ENCODE results near the gene ITPR1.

The ITPR1 gene

DNA sequence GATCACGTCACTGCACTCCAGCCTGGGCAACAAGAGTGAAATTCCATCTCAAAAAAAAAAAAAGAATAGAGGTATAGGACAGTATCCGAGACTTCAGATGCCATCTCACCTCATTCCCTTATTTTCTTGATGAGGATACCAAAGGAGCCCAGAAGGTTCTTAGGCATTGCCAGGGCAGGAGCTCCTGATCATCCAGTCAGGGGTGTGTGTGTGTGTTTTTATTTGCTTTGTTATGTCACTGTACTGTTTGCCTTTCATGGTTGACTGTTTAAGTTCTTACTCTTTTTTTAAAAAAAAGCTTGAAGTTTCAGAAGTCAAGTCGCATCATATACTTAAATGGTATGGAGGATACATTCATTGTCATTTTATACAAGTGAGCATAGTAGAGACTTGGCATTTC lies 346.1 kb downstream of the ITPR1 start:
- DNase-seq, result no peak

DNA sequence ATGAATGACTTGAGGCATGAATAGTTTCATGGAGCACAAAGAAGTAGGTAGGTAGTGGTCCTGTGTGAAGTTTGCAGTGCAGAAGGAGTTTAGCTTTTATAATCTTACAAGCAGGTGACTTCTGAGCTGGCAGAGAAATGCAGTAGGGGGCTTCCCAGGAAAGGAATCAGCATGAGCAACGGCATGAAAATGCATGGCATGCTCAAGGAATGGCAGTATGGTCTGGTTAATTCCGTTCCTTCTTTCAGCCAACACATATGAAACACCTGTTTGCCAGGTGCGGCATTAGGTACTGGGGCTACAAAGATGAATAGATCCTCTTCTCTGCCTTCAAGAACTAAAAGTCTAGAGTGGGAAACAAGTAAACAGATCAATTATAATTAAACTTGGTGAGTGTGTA lies 348.1 kb downstream of the ITPR1 start:
- DNase-seq, result no peak

DNA sequence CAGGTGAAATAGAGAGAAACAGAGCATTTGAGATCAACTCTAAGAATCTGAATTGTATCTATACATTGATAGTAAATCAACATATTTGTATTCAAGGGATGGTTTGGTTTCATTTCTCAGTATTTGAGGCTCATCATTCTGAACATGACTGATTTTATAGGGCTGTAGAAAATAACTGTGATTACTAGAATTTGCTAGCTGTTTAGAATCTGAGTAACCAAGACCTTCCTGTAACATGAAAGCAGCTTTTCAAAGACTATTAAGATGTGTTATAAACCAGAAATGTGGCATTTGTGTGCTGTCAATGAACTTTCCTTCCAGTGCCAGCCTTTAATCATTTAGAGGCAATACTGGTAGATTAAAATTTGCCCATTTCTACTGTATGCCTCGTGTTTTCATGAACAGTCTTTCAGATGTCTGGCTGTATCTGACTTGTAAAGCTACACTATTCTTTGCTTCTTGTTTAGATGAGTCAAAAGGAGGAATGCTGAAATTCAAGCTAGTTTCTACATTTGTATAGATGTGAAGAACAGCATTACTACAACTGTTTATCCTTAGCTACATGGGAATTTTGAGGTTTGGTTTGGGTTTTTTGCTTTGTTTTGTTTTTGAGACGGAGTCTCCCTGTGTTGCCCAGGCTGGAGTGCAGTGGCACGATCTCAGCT lies 348.8 kb downstream of the ITPR1 start:
- DNase-seq, result no peak

DNA sequence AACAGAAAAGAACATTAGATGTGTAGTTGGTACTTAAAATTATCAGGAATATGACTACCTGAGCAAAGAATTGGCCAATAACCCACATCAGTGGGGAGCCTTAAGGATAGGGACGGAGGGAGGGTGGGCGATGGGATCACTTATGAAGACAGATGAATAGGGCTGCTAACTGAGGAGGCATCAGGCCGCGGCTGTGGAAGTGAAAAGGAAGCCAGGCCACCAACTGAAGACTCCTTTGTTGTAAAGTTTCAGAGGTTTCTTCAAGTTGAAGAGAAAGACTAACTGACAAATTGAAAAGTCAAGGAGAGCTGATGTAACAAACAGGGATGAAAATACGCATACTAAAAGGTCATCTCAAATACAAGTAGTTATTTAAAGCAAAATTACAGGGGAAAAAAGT lies 350.5 kb downstream of the ITPR1 start:
- DNase-seq, result no peak

- DNase-seq, result peak; percentile 81
These were observed 352.7 kb downstream of the ITPR1 start for GRCh38 chr3:4845882-4846281.

GRCh38 chr3:4846543-4846942 lies 353.4 kb downstream of the ITPR1 start:
- no peak for DNase-seq

DNA sequence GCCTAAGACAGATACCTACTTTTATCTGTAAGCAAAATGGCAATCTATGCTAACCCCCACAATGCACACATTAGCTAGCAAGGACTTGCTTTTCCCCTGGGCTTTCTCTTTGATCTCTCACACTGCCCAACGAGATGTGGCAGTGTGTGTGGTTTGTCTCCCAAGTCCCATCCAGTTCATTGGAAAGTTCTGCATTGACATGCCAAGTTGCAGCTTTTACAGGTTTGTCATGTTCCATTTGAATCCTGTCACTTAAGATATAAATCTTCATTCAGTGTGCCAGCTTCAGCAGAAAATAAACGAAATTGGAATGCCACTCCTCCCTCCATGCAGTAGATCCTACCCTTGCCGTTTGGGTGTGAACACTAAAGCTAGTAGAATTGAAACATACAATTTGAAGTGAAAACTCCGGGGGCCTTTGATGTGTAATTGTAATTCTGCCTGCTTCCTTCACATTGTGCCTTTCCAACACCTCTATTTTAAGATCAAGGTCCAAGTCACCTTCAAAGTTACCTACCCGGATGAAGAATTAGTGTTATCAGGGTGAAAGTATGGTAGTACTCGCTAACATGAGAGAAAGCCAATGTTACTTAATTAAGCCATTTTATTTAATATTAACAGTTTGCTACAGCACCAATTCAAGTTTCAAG lies 355.2 kb downstream of the ITPR1 start:
- no peak for DNase-seq

GRCh38 chr3:4849136-4849535 lies 356.0 kb downstream of the ITPR1 start:
- DNase-seq, result no peak

GRCh38 chr3:4849739-4850138 lies 356.6 kb downstream of the ITPR1 start:
- no peak for DNase-seq

GRCh38 chr3:4850211-4850927 lies 357.2 kb downstream of the ITPR1 start:
- no peak for DNase-seq

DNA sequence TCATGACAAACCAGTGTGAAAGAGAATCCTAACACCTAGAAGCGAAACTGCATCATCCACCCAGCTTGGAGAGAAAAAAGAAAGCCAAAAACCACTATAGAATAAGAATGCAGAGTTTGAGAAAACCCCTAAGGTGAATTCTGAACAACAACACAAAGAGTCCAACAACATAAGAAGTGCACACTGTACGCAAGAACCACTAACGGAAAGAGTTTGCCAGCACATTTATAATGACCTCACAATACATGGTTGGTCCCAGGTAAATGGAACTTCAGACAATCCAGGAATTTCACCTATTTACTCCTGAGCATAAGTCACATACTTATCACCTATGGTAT lies 357.7 kb downstream of the ITPR1 start:
- peak; percentile 62 for DNase-seq

DNA sequence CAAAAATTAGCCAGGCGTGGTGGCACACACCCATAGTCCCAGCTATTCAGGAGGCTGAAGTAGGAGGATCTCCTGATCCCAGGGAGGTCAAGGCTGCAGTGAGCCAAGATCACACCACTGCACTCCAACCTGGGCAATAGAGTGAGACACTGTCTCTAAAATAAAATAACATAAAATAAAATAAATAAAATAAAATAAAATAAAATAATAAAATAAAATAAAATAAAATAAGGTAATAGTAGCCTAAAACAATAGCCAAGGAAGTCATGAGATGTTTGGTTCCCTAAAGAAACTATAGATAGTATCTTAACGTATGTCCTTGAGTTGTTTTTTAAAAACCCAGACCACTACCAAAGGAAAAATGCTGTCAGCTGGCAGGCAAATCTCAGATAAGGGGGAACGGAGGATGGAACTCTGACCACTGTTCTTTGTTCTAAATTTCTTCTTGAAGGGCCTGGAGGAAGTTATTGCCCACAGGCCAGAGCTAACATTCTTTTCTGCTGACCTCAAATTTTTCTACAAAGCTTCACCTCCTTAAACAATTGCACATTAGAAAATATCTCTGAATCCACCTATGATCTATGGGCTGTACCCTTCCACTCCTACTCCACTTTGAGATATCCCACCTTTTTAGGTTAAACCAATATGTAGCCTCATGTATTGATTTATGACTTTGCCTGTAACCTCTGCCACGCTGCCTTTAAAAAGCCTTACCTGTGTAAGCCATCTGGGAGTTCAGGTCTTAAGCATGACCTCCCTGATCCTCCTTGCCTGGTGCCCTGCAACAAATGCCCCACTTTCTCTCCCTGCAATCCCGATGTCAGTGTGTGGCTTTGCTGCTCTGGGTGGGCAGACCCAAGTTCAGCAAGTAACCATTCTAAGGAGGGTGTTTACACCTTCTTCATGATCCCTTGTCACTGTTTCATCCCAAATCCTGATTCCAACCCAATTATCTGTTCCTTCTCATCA lies 359.9 kb downstream of the ITPR1 start:
- no peak for DNase-seq

GRCh38 chr3:4853749-4854140 lies 360.6 kb downstream of the ITPR1 start:
- DNase-seq, result no peak

DNA sequence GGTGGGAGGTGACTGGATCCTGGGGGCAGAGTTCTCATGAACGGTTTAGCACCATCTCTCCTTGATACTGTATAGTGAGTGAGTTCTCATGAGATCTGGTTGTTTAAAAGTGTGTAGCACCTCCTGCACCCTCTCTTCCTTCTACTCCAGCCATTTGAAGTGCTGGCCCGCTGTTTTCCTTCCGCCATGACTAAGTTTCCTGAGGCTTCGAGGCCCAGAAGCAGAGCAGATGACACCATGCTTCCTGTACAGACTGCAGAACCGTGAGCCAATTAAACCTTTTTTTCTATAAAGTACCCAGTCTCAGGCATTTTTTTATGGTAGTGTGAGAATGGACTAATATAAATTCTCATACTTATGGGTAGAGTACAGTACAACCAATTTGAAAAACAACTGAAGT lies 362.5 kb downstream of the ITPR1 start:
- no peak for DNase-seq

DNA sequence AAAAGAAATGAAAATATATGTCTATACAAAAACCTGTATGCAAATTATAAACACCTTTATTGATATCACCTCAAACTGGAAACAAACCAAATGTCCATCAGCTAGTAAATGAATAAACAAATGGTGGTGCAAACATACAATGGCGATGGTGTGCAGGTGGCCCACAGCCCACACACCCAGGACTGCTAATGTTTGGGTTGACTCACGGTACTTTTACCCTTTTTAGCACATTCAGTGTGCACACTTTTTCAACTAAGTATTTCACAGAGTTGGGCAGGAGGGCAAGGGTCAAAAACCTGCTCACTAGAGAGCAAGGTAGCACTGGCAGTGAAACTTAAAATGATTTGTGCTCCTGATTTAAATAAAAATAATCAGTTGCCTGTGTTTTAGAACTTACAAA lies 363.0 kb downstream of the ITPR1 start:
- no peak for DNase-seq

DNA sequence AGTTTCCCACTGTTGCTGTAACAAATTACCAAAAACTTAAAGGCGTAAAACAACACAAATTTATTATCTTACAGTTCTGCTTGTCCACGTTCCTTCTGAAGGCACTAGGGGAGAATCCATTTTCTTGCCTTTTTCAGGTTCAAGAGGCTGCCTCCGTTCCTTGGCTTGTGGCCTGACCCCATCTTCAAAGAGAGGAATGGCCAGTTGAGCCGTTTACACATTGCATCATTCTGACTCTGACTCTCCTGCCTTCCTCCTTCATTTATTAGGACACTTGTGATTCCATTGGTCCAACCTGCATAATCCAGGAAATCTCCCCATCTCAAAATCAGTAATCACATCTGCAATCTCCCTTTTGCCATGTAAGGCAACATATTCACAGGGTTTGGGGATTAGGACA lies 363.4 kb downstream of the ITPR1 start:
- no peak for DNase-seq

DNA sequence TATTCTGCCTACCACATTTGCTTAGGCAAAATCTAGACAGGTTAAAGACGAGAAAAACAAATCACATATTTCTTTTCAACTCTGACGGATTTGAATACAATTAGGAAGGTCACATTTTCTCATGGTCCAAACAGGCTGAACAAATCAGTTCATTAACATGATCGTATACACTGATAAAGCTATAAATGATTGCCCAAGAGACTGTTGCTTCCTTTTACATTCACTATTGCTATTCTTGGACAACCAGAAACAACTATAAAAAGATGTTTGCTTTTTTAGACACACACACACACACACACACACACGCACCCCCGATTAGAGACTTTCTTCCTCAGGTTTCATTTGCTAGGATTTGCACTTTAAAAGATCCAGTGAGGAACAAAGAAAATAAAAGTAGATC lies 363.8 kb downstream of the ITPR1 start:
- no peak for DNase-seq

- DNase-seq, result no peak
These were observed 366.6 kb downstream of the ITPR1 start for GRCh38 chr3:4859788-4860187.

- no peak for DNase-seq
These were observed 369.8 kb downstream of the ITPR1 start for GRCh38 chr3:4862973-4863372.

GRCh38 chr3:4864503-4864902 lies 371.4 kb downstream of the ITPR1 start:
- no peak for DNase-seq

- DNase-seq, result no peak
These were observed 372.6 kb downstream of the ITPR1 start for GRCh38 chr3:4865714-4866113.

- DNase-seq, result peak; percentile 26
These were observed 373.7 kb downstream of the ITPR1 start for GRCh38 chr3:4866866-4867265.

GRCh38 chr3:4877173-4877787 lies 384.1 kb downstream of the ITPR1 start:
- no peak for DNase-seq
